ENCODE results near the gene SYTL5.
A peak's percentile ranks its signal among the peaks of the same experiment; 100 is the strongest.

Gene SYTL5

DNA sequence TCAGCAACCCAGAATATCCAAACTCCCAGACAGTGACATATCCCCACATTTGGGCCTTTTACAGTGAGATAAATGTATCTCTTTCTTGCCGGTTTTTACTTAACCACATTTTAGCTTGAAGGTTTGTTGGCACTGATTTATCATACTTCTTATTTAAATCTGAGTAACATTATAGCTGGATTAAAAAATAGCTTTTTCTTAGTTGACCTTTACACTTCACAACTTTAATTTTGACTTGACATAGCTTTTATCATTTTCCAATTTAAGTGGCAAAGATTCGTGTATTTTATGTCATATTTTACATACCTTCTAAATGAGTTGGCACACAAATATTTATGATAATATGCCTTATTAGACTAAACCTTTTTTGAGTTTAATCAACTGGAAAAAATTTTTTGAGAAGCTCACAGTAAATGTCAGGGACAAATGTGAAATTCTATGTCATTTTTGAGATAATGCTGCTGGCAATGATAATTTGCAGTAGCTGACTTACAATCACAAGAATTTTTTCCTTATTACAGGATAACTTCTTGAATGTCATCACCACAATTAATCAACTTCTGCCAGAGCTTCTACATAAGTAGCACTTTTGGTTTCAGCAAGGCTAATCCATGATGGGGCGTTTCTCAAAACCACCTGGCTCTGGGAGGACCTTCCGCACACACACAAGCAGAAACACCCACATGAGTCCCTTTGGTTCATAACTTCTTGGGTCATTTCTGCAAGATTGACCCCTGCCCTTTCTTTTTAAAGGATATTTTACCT is 80.3 kb downstream of the SYTL5 start:
- no peak for DNase-seq
- intact Hi-C loops (cut with DNase I), result no loop called here

- no peak for DNase-seq
- intact Hi-C loops (cut with DNase I), result no loop called here
These were observed 81.2 kb downstream of the SYTL5 start for GRCh38 chrX:38087594-38087993.

- no peak for DNase-seq
- intact Hi-C loops (cut with DNase I), result no loop called here
These were observed 83.0 kb downstream of the SYTL5 start for GRCh38 chrX:38089173-38089982.

- no peak for DNase-seq
- intact Hi-C loops (cut with DNase I), result no loop called here
These were observed 89.7 kb downstream of the SYTL5 start for GRCh38 chrX:38095971-38096529.

DNA sequence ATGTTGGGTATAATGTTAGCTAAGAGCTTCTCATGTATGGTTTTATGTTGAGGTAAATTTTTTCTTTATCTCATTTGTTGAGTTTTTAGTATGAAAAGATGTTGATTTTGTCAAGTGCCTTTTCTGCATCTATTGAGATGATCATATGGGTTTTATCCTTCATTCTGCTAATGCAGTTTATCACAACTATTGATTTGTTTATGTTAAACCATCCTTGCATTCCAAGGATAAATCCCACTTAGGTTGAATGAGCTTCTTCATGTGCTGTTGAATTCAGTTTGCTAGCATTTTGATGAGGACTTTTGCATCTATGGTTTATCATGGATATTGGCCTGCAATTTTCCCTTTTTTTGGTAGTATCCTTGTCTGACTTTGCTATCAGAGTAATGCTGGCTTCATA is 93.3 kb downstream of the SYTL5 start:
- intact Hi-C loops (cut with DNase I), result no loop called here
- DNase-seq, result no peak

GRCh38 chrX:38102240-38102639 is 95.9 kb downstream of the SYTL5 start:
- no peak for DNase-seq
- intact Hi-C loops (cut with DNase I), result no loop called here

DNA sequence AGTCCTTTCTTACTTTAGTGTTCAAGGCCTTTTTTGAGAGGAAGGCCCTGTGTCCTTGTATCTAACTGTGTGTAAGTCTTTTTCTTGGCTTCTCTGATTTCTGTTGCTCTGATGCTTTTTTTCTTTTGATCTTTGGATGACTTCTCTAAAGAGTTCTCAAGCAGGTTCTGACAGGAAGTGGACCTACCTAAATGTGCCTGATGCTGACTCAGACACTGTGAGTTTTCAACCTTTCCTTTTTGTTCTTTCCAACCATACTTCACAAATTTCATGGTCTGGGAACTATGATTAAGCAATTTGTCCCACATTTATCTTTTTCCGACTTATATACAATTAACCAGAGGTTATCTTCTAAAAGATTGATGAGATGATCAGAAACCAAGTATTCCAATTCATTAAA is 96.5 kb downstream of the SYTL5 start:
- intact Hi-C loops (cut with DNase I), result no loop called here
- no peak for DNase-seq

DNA sequence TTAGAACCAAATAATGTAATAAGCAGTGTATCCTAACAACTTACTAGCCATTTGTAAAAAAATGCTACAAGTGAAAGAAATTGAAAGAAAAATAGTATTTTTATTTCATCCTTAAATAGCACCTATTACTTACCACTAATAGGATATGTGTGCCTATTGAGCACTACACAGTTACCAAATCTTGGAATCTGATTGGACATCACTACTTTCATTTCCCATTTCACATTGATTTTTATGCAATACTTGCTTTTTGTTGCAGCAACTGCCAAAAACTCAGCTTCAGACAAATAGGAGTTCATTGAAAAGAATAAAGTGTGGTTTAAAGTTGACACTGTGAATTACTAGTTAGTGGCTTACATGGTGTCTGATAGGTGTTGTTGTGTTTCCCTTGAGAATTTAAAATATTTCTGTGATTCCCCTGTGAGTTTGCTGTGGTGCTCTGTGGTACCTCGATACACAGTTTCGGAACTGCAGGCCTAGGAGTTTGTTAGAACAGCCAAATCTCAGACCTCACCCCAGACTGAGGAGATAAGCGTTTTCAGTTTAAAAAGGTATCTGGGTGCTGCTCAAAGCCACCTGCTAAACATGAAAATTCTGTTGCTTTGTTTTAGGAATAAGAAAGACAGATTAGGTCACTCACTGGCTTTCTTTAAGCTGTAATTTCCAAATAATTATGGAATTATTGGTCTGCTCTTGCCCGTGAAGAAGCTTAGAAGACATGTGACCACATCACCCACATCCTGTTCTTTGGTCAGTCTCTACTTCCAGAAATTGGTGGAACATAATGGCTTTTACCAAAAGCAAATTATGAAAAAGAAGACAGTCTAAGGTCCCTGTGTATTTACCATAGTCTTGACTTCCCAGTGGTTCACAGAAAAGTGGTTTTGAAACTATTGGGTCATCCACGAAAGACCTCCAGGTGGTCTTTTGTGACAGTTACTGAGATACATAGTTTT is 97.8 kb downstream of the SYTL5 start:
- no peak for DNase-seq
- intact Hi-C loops (cut with DNase I), result no loop called here

GRCh38 chrX:38105216-38105725 is 98.9 kb downstream of the SYTL5 start:
- no peak for DNase-seq
- intact Hi-C loops (cut with DNase I), result no loop called here

DNA sequence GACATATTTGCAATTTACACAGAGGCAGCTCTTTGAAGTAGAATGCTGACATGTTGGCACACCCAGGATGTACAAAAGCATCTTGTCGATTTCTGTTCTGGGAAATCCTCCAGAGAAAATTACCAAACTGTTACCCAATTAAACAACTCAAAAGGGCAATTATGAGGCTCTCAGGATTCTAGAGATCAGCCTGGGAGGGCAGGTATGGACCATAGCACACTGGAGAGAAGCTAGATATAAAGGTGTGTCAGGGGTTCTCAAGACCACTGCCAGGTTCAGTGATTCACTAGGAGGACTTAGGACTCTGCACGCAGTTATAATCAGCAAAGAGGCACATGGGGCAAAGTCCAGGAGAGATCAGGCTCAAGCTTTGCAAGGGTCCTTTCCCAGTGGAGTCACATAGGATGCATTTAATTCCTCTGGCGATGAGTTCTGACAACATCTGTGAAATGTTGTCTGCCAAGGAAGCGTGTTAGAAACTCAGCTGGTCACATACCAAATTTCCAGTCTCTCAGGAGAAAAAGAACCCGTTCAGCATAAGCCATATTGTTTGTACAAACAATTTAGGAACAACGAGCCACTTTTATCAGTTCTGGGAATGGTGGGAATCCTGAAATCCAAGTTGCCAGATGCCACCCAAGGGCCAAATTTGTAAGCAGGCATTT is 100.8 kb downstream of the SYTL5 start:
- intact Hi-C loops (cut with DNase I), result no loop called here
- DNase-seq, result no peak

GRCh38 chrX:38108364-38108763 is 102.0 kb downstream of the SYTL5 start:
- no peak for DNase-seq
- intact Hi-C loops (cut with DNase I), result no loop called here

DNA sequence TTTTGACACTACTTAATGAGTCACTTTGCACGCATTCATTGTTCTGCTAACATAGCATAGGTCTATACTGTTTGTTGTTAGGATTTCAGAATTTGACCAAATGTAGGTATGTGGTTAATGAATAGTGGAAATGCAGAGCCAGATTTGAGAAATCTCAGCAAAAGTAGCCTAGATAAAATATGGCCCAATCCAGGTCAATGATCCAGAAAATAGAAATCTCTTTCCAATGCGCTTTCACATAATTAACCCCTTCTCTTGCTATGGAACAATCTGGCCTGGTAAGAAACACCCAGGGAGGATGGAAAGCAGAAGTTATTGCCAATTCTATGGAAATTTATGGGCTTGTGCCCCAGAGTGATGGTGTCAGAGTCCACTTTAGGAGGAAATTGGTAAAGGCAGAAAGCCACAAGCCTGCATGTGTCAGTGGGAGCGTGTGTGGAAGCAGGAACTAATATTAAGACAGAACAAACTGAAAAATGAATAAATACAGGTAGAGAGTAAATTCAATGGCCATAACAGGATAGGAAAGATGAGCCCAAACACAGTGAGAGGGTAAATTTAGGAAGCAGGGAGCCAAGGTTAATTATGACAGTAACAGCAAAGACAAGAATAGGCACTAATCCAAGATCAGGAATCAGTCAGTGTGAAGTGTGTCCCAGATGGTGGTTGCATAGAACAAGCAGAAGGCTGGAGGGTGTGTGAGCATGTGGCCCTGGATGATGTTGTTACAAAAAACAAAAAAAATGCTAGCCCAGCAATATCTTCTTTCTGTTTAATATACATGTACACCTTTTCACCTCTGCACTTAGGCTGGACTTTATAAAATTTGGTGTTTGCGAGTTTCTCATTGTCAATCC is 102.9 kb downstream of the SYTL5 start:
- intact Hi-C loops (cut with DNase I), result no loop called here
- DNase-seq, result no peak

DNA sequence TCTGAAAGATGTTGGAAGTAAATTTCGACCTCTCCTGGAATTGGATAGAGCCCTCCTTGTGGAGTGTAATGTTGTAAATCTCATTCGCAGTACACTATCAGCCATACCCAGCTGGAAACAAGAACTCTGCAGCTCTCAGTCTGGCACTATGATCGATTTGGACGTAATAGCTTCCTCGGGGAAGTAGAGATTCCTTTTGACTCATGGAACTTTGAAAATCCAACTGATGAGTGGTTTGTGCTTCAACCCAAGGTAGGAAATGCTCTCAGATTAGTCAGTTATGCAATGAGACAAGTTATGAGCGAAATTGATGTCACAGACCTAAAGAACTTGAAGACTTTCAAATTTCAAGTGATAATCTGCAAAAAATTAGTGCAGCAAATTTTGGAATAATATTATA is 103.9 kb downstream of the SYTL5 start:
- DNase-seq, result no peak

GRCh38 chrX:38111196-38111595 is 104.8 kb downstream of the SYTL5 start:
- DNase-seq, result no peak
- intact Hi-C loops (cut with DNase I), result no loop called here

More for the DNA sequence above, 103.9 kb downstream of the SYTL5 start:
- intact Hi-C loops (cut with DNase I), result no loop called here

GRCh38 chrX:38112566-38112965 is 106.2 kb downstream of the SYTL5 start:
- DNase-seq, result no peak
- intact Hi-C loops (cut with DNase I), result no loop called here

- intact Hi-C loops (cut with DNase I), result no loop called here
- no peak for DNase-seq
These were observed 110.4 kb downstream of the SYTL5 start for GRCh38 chrX:38116706-38117105.

DNA sequence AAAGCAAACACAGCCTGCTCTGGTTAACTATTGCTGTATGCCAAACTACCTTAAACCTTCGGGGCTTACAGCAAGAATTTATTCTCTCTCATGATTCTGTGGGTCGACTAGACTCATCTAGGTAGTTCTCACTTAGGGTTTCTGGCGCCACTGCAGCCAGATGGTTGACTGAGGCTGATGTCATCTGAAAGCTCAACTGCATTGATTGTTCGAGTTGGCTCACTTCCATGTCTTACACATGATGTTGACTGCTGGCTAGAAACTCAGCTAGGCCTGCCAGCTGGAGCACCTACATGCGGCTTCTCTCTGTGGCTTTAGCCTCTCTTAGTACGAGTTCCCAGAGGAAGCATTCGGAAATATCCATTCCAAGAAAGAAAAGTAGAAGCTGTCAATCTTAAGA is 111.1 kb downstream of the SYTL5 start:
- intact Hi-C loops (cut with DNase I), result no loop called here

GRCh38 chrX:38124000-38124399 is 117.6 kb downstream of the SYTL5 start:
- no peak for DNase-seq
- intact Hi-C loops (cut with DNase I), result no loop called here

More for the DNA sequence above, 111.1 kb downstream of the SYTL5 start:
- DNase-seq, result peak in 1 of 10 donors; percentile 35

- DNase-seq, result no peak
- intact Hi-C loops (cut with DNase I), result no loop called here
These were observed 119.8 kb downstream of the SYTL5 start for GRCh38 chrX:38126179-38126578.
